Coronary artery (tissue), 2 donors: Measurements from ENCODE around the gene FAM170B.
A peak's percentile ranks its signal among the peaks of the same experiment; 100 is the strongest.

Experiments used
- DNase-seq: peaks from one replicate; pipeline ENCODE4 v3.0.0-alpha.2; 2017; ENCODE audit warnings: low spot score
- H3K27ac ChIP-seq, 2 donors: fragments of 200-600 bp; sonication (generic); one replicate each; pipeline ENCODE4 v1.5.1; 2016 to 2019
- H3K4me3 ChIP-seq: fragments of 200-600 bp; sonication (generic); 2 replicates; pipeline ENCODE4 v1.5.1; 2016; ENCODE audit warnings: mild to moderate bottlenecking, moderate library complexity
- CTCF ChIP-seq: fragments of 200-600 bp; sonication (generic); IDR thresholded peaks from one replicate; pipeline ENCODE4 v1.5.1; 2019; ENCODE audit warnings: antibody characterized with exemption

Gene FAM170B

GRCh38 chr10:49092477-49092876 is 41.3 kb downstream of the FAM170B start:
- Histone ChIP-seq H3K27ac (no peak overlapping the region), H3K4me3 (no peak overlapping the region)
- no peak for TF ChIP-seq CTCF
- DNase-seq: peak; percentile 45

- no peak for TF ChIP-seq CTCF
- DNase-seq: peak; percentile 60
- Histone ChIP-seq H3K27ac (no peak overlapping the region), H3K4me3 (no peak overlapping the region)
Measured at GRCh38 chr10:49091450-49092210, 42.2 kb downstream of the FAM170B start.

- TF ChIP-seq CTCF: no peak
- DNase-seq: peak; percentile 46
- Histone ChIP-seq H3K4me3 (no peak overlapping the region), H3K27ac (peak overlapping the region in 1 of 2 donors; percentile 50)
Measured at GRCh38 chr10:49090696-49091380, 43.0 kb downstream of the FAM170B start.

GRCh38 chr10:49090189-49090575 is 43.6 kb downstream of the FAM170B start:
- DNase-seq: no peak
- no peak overlapping the region for H3K4me3 ChIP-seq
- H3K27ac ChIP-seq: peak overlapping the region in 1 of 2 donors; percentile 50
- TF ChIP-seq CTCF: no peak

GRCh38 chr10:49089557-49090188 is 44.1 kb downstream of the FAM170B start:
- H3K27ac ChIP-seq: peak overlapping the region in 1 of 2 donors; percentile 50
- DNase-seq: peak; percentile 60
- no peak for TF ChIP-seq CTCF

GRCh38 chr10:49089152-49089551 is 44.7 kb downstream of the FAM170B start:
- no peak for DNase-seq
- TF ChIP-seq CTCF: no peak
- H3K4me3 ChIP-seq: no peak overlapping the region
- no peak overlapping the region for H3K27ac ChIP-seq

More at GRCh38 chr10:49089557-49090188, 44.1 kb downstream of the FAM170B start:
- H3K4me3 ChIP-seq: no peak overlapping the region
